HL-60 (cell line): Measurements from ENCODE around the gene GAA.

Experiments
- CTCF ChIP-seq: IDR thresholded peaks from one replicate; pipeline ENCODE4 v1.5.1; 2011; ENCODE audit warnings: low read length, control low read depth, inconsistent platforms; ENCODE audit not compliant: insufficient read depth
- POLR2AphosphoS5 ChIP-seq: IDR thresholded peaks from 2 replicates; pipeline ENCODE4 v1.6.1; 2012; ENCODE audit warnings: low read depth

- no peak for TF ChIP-seq CTCF
- TF ChIP-seq POLR2AphosphoS5: no peak
These were observed 30.8 kb upstream of the GAA start for GRCh38 chr17:80070375-80071115.
